D721Med (cell line): Measurements from ENCODE around the gene CRTAP.
A peak's percentile ranks its signal among the peaks of the same experiment; 100 is the strongest.
"Not testable (repeated sequence)": the region's sequence is repeated elsewhere in the genome, so short reads cannot be mapped to it uniquely, and the experiment has no call there.

Experiments
- DNase-seq: peaks from one replicate; pipeline ENCODE4 v3.0.0; 2011; ENCODE audit warnings: low spot score; ENCODE audit not compliant: insufficient read length
- FAIRE-seq: peaks from 2 replicates; lab custom pipeline; 2011; peaks lifted over from hg19 to GRCh38; lab: Jason Lieb, UNC
- CTCF ChIP-seq: IDR thresholded peaks from 2 replicates; pipeline ENCODE4 v1.5.1; 2012; ENCODE audit warnings: mild to moderate bottlenecking, control low read depth; ENCODE audit not compliant: insufficient read depth; ENCODE audit errors: missing control alignments

Gene CRTAP

GRCh38 chr3:33128706-33129105 lies 14.9 kb downstream of the CRTAP start:
- DNase-seq (peak; percentile 58), FAIRE-seq (peak; percentile 87)
- no peak for TF ChIP-seq CTCF

GRCh38 chr3:33130144-33130543 lies 16.3 kb downstream of the CRTAP start:
- no peak for FAIRE-seq
- TF ChIP-seq CTCF: no peak

GRCh38 chr3:33131331-33132018 lies 17.7 kb downstream of the CRTAP start:
- DNase-seq: peak; percentile 64
- TF ChIP-seq CTCF: peak; percentile 71
- FAIRE-seq: peak; percentile 72

More at GRCh38 chr3:33130144-33130543, 16.3 kb downstream of the CRTAP start:
- no peak for DNase-seq

- FAIRE-seq: no peak
- no peak for TF ChIP-seq CTCF
- no peak for DNase-seq
Measured at GRCh38 chr3:33132019-33132360, 18.2 kb downstream of the CRTAP start.

- no peak for TF ChIP-seq CTCF
- DNase-seq: no peak
- FAIRE-seq: no peak
Measured at GRCh38 chr3:33134026-33134625, 20.3 kb downstream of the CRTAP start.

GRCh38 chr3:33137691-33138090 lies 23.9 kb downstream of the CRTAP start:
- FAIRE-seq (no peak), DNase-seq (no peak)
- TF ChIP-seq CTCF: no peak

GRCh38 chr3:33139006-33139623 lies 25.3 kb downstream of the CRTAP start:
- not testable (repeated sequence) for DNase-seq, FAIRE-seq
